RWPE2 (cell line): ENCODE data around the gene NPBWR2.

Experiments used
- ATAC-seq: fragments of 200-7000 bp; cut with Tn5 transposase; 3 replicates; pipeline ENCODE4 v1.9.1; 2021; ENCODE audit warnings: low read depth
- DNase-seq: peaks from one replicate; pipeline ENCODE4 v3.0.0-alpha.2; 2020; ENCODE audit warnings: low spot score
- H3K27ac ChIP-seq: fragments of 450-650 bp; 2 replicates; pipeline ENCODE4 v1.5.1; 2017; ENCODE audit warnings: mild to moderate bottlenecking; ENCODE audit not compliant: poor library complexity, severe bottlenecking
- H3K27me3 ChIP-seq: fragments of 250-450 bp; sonication (Bioruptor Pico); 2 replicates; pipeline ENCODE4 v1.5.1; 2021; ENCODE audit warnings: mild to moderate bottlenecking, moderate library complexity; ENCODE audit not compliant: insufficient read depth, poor library complexity, severe bottlenecking
- H3K36me3 ChIP-seq: fragments of 250-450 bp; sonication (Bioruptor Pico); 2 replicates; pipeline ENCODE4 v1.5.1; 2020; ENCODE audit warnings: low read depth, mild to moderate bottlenecking, moderate library complexity
- H3K4me1 ChIP-seq: fragments of 250-450 bp; sonication (Bioruptor Pico); 2 replicates; pipeline ENCODE4 v1.5.1; 2021; ENCODE audit warnings: mild to moderate bottlenecking, moderate library complexity; ENCODE audit not compliant: insufficient read depth, poor library complexity, severe bottlenecking
- H3K4me3 ChIP-seq: fragments of 250-450 bp; sonication (Bioruptor Pico); 2 replicates; pipeline ENCODE4 v1.5.1; 2021; ENCODE audit warnings: mild to moderate bottlenecking, moderate library complexity; ENCODE audit not compliant: severe bottlenecking
- H3K9me3 ChIP-seq: fragments of 250-450 bp; sonication (Bioruptor Pico); 2 replicates; pipeline ENCODE4 v1.5.1; 2021; ENCODE audit warnings: mild to moderate bottlenecking, moderate library complexity; ENCODE audit not compliant: severe bottlenecking
- TF ChIP-seq, protein P1 (sequence below): fragments of 450-650 bp; IDR thresholded peaks from one replicate; pipeline ENCODE4 v1.5.1; 2017; ENCODE audit warnings: mild to moderate bottlenecking, moderate library complexity; ENCODE audit not compliant: poor library complexity, severe bottlenecking

The NPBWR2 gene

DNA sequence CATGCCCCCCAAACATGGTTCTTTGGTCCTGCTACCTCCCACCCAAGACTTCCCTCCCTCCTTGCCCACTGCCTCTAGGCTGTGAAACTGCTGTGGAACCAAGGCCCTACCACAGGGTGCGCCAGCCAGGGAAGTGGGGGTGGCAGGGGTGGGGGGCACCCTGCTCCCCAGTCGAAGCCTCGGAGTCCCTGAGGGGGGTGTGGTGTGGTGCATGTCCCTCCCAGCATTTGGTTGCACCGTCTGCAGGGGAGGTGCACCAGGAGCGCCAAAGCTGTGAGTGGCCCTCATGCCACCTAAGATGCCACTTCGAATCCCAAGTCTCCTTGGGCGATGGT, 29.9 kb downstream of the NPBWR2 start:
- Histone ChIP-seq H3K4me3 (no peak overlapping the region), H3K27me3 (no peaks in the 10 kb centered on the region), H3K27ac (no peak overlapping the region), H3K9me3 (no peaks in the 10 kb centered on the region), H3K4me1 (peaks cover 10% of the 10 kb centered on the region), H3K36me3 (no peaks in the 10 kb centered on the region)
- ATAC-seq (no peak), DNase-seq (no peak)
- TF ChIP-seq, protein P1, sequence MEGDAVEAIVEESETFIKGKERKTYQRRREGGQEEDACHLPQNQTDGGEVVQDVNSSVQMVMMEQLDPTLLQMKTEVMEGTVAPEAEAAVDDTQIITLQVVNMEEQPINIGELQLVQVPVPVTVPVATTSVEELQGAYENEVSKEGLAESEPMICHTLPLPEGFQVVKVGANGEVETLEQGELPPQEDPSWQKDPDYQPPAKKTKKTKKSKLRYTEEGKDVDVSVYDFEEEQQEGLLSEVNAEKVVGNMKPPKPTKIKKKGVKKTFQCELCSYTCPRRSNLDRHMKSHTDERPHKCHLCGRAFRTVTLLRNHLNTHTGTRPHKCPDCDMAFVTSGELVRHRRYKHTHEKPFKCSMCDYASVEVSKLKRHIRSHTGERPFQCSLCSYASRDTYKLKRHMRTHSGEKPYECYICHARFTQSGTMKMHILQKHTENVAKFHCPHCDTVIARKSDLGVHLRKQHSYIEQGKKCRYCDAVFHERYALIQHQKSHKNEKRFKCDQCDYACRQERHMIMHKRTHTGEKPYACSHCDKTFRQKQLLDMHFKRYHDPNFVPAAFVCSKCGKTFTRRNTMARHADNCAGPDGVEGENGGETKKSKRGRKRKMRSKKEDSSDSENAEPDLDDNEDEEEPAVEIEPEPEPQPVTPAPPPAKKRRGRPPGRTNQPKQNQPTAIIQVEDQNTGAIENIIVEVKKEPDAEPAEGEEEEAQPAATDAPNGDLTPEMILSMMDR, result no peak

DNA sequence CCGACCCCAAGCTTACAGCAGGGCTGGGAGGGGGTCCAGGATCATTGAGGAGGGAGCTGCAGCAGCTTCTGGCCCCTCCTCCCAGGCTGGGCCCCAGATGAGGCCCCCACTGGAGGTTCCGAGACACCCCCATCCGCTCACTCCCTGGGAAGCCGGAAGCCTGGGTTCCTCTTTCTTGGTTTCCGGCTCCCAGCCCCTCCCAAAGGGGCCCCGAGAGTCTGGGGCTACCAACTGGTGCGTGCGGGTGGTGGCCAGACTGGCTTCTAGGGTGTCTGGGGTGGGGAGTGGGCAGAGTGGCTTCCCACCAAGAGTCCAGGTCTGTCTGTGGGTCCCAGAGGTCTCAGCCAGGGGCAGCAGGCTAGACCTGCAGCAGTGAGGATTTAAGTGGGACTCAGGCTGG, 30.3 kb downstream of the NPBWR2 start:
- no peak for DNase-seq
- H3K9me3 ChIP-seq, result no peaks in the 10 kb centered on the region
- H3K27me3 ChIP-seq, result no peaks in the 10 kb centered on the region
- ATAC-seq, result no peak
- peaks cover 10% of the 10 kb centered on the region for H3K4me1 ChIP-seq
- H3K36me3 ChIP-seq, result no peaks in the 10 kb centered on the region
- H3K4me3 ChIP-seq, result no peak overlapping the region
- H3K27ac ChIP-seq, result no peak overlapping the region
- TF ChIP-seq, protein P1, result no peak

DNA sequence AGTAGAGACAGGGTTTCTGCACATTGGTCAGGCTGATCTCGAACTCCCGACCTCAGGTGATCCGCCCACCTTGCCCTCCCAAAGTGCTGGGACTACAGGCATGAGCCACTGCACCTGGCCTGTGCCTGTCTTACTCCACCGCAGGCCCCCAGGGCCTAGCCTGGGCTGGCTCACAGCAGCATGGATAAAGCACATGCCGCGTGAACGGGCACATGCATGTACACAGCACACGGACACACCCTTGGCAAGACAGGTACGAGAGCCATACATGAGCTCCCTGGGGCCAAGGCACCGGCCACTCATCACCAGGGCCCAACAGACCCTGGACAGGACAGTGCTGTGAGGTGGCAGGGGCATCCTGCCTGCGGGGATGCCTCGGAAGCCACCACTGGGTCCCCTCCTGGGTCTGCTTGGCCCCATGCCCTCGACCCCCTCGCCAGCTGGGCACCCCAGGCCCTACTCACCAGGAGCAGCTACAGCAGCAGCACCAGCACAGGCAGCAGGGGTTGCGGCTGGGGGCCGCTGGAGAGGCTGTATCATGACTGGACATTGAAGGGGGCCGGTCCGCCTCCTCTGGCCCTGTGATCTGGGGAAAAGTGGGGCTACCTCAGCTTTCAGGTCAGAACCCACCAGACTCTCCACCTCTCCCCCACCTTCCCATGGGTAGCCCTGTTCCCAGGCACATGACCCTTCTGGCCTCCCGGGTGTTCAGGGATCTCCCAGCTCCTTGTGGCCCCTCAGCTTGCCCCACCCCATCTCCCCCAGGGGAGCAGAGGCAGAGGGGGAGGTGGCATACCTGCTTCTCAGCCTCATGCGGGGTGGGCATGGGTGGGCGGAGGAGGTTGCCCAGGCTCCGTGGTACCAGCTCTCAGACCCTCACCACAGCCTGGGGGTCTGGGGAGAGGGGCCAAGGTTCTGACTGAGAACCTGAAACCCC, 31.0 kb downstream of the NPBWR2 start:
- Histone ChIP-seq H3K4me1 (peaks cover 10% of the 10 kb centered on the region), H3K36me3 (no peaks in the 10 kb centered on the region), H3K4me3 (no peak overlapping the region), H3K27ac (no peak overlapping the region), H3K27me3 (no peaks in the 10 kb centered on the region), H3K9me3 (no peaks in the 10 kb centered on the region)
- TF ChIP-seq, protein P1, result no peak
- no peak for DNase-seq
- ATAC-seq, result no peak

DNA sequence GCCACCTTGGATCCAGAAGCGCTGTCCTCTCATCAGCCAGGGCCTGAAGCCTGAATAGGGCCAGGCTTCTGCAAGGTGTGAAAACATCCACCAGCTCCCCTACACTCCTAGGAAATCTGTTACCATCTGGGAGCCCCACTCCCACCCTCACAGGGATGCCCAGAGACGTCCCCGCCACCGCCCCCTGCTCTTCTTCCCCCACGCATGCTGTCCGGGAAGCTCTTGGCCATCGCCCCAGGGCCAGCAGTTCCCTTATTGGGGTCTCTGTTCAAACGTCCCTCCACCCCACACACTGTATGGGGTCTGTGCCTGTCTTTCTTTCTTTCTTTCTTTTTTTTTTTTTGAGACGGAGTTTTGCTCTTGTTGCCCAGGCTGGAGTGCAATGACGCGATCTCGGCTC, 31.8 kb downstream of the NPBWR2 start:
- Histone ChIP-seq H3K36me3 (no peaks in the 10 kb centered on the region), H3K27ac (no peak overlapping the region), H3K27me3 (no peaks in the 10 kb centered on the region), H3K4me1 (peaks cover 10% of the 10 kb centered on the region), H3K4me3 (no peak overlapping the region), H3K9me3 (no peaks in the 10 kb centered on the region)
- no peak for DNase-seq
- no peak for ATAC-seq
- TF ChIP-seq, protein P1, result no peak

DNA sequence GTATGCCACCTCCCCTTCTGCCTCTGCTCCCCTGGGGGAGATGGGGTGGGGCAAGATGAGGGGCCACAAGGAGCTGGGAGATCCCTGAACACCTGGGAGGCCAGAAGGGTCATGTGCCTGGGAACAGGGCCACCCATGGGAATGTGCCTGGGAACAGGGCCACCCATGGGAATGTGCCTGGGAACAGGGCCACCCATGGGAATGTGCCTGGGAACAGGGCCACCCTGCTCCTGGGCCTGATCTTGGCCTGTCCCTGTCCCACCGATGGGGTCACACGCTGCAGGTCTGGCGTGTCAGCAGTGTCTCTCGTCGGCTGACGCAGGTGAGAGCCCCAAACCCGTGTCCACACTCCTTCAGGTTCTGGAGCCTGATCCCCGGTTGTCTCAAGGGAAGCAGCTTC, 32.4 kb downstream of the NPBWR2 start:
- Histone ChIP-seq H3K9me3 (no peaks in the 10 kb centered on the region), H3K27me3 (no peaks in the 10 kb centered on the region), H3K4me3 (no peak overlapping the region), H3K4me1 (peaks cover 10% of the 10 kb centered on the region), H3K27ac (no peak overlapping the region), H3K36me3 (no peaks in the 10 kb centered on the region)
- no peak for ATAC-seq
- DNase-seq, result no peak
- TF ChIP-seq, protein P1, result no peak
